HG03378 (cell line): ENCODE data around the gene KIF25.
"Not testable (repeated sequence)": the region's sequence is repeated elsewhere in the genome, so short reads cannot be mapped to it uniquely, and the experiment has no call there.

Experiments used
- ATAC-seq: cut with Tn5 transposase; IDR thresholded peaks from one replicate; pipeline ENCODE4 v1.9.1; 2021; ENCODE audit warnings: mild to moderate bottlenecking, moderate library complexity; ENCODE audit not compliant: unreplicated experiment

KIF25 gene

DNA sequence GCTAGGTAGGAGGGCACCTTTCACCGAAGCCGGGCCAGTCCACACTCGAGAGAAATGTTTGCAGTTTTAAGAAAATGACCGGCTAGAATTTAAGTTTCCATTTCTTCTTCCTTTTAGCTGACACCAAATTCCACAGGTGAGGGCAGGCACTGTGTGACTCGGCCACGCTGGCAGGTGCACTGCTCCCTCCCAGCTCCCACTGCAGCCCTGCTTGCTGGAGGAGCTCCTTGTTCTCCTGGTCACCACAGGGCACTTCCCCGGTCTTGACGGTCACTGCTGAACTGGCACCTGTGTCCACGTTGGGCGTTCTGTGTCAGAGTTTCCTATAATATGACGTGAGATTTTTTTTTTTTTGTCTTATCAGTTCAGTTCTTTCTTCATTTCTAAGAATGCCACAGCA is 3.6 kb upstream of the KIF25 start:
- no peak for ATAC-seq

- no peak for ATAC-seq
Measured at GRCh38 chr6:167995302-167995701, 2.2 kb upstream of the KIF25 start.

DNA sequence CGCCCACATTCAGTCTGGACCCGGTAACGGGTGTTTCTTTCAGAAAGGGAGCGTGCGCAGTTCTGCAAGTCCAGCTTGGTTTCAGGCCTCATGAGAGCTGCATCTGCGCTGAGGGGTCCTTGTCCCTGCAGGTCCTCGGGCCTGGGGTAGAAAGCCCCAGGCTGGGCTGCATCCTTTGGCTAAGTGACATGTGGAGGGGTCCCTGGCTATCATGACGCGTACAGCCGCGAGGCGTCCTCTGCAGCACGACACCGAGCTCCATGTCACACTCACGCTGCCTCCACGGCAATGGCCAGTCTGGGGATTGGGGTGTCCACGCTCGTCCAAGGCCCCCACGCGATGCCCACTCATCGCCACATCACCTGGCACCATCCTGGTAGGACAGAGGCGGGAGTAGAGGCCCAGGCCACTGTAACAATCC is 1.7 kb upstream of the KIF25 start:
- ATAC-seq, result no peak

DNA sequence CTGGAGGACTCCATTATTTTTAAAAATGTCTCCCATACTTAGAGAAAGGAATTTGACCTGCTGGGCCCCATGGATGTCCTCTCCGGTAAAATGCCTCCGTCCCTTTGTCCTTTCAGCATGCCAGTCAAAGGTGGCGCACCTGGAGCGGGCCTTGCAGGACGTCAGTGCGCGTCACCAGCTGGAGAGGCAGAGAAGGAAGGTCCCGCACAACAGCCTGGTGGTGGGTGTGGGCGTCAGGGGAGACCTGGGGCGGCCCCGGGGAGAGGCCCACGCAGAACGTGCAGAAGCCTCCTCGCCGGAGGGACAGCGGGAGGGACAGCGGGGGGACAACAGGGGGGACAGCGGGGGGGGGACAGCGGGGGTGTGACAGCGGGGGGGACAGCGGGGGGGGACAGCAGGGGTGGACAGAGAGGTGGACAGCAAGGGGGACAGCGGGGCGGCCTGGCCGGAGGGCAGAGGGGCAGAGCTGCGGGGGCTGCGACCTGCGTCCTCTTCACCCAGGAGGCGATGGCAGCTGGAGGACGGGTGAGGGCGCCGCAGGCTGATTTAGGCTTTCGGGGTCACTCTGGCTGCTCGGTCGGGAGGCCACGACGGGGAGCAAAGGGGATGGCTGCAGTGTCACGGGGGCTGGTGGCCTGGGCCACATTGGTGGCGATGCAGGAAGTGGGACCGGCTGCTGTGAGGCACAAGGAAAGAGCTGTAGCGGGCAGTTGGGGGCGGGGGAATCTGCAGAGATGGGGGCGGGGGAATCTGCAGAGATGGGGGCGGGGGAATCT is 859 bp upstream of the KIF25 start:
- ATAC-seq, result no peak

GRCh38 chr6:167998215-167998614 is 744 bp downstream of the KIF25 start:
- ATAC-seq, result no peak

DNA sequence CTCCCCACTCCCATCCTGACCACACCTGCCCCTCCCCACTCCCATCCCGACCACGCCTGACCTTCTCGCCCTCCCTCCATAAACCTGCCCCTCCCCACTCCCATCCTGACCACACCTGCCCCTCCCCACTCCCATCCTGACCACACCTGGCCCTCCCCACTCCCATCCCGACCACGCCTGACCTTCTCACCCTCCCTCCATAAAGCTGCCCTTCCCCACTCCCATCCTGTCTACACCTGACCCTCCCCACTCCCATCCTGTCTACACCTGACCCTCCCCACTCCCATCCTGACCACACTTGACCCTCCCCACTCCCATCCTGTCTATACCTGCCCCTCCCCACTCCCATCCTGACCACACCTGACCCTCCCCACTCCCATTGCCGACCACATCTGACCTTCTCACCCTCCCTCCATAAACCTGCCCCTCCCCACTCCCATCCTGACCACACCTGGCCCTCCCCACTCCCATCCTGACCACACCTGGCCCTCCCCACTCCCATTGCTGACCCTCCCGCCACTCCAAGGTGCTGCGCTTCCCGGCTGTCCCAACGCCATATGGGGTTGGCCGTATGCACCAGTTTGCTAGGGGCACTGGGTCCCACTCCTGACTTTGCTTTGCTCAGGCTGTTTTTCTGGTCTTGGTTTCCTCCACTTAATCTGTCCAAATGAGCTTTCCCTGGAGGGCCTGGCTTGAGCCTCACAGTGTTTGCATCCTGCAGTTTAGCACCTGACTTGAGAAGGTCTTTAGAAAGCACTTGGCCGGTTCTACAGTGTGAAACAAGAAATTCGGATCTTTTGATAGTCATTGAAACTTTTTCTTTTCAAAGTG is 2.9 kb downstream of the KIF25 start:
- ATAC-seq, result no peak

DNA sequence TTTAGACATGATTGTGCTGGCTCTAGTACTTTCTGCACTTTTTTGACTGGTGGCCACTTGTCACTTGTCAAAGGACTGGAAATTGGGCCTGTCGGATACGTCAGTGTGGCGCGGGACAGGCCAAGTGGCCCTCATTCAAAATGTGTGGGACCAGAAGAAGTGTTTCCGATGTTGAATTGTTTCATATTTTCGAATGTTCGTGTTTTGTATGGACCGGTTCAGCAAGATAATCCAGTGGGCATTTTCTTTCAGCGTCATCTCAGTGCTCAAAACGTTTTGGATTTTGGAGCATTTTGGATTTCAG is 3.5 kb downstream of the KIF25 start:
- no peak for ATAC-seq

DNA sequence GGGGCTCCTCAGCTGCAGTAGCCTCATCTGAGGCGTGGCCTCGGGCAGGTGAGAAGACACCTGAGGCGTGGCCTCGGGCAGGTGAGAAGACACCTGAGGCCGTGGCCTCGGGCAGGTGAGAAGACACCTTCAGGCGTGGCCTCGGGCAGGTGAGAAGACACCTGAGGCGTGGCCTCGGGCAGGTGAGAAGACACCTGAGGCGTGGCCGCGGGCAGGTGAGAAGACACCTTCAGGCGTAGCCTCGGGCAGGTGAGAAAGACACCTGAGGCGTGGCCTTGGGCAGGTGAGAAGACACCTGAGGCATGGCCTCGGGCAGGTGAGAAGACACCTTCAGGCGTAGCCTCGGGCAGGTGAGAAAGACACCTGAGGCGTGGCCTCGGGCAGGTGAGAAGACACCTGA is 4.0 kb downstream of the KIF25 start:
- not testable (repeated sequence) for ATAC-seq

DNA sequence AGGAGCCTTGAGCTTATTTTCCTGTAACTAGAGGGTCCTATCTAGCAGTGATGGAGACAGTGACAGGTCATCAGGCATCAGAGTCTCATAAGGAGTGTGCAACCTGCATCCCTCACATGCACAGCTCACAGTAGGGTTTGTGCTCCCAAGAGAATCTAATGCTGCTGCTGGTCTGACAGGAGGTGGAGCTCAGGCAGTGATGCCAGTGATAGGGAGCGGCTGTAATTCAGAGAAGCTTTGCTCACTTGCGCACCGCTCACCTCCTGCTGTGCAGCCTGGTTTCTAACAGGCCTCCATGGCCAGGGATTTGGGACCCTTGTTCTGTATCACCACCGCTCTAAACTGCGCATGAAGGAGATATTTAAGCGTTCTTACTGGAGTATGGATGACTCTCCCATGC is 5.3 kb downstream of the KIF25 start:
- ATAC-seq, result no peak

- ATAC-seq, result no peak
Measured at GRCh38 chr6:168004023-168004422, 6.6 kb downstream of the KIF25 start.

- ATAC-seq, result no peak
Measured at GRCh38 chr6:168004945-168005344, 7.5 kb downstream of the KIF25 start.

- ATAC-seq, result no peak
Measured at GRCh38 chr6:168005796-168006195, 8.3 kb downstream of the KIF25 start.

DNA sequence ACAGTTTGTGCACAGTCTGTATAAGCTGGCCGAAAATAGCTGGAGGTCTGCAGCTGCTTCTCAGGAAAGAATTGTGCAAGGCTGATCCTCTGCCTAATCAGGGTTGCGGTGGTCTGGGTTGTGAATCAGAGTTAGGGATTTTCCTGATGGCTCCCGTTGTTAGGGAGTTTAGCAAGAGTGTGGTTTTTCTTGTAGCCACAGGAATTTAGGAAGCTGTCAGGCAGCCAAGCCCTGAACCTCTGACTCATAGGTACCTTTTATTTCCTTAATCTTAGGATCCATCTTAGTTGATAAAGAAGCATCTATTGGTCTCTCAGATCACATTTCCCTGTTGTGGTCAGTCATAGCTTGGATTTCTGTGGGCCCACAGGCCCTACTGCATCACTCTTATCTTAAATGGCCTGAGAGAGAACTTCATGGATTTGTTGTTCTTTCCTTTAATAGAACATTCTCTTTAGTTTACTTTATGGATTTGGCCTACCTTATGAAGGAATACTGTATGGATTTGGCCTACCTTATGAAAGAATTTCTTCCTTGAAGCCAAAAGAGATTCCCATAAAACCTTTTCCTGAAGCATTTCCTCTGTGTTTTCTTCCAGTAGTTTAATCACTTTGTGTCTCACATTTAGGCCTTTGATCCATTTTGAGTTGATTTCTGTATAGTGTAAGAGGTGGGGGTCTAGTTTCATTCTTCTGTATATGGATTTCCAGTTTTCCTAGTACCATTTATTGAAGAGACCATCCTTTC is 10.3 kb downstream of the KIF25 start:
- no peak for ATAC-seq

GRCh38 chr6:168009331-168009730 is 11.9 kb downstream of the KIF25 start:
- no peak for ATAC-seq

DNA sequence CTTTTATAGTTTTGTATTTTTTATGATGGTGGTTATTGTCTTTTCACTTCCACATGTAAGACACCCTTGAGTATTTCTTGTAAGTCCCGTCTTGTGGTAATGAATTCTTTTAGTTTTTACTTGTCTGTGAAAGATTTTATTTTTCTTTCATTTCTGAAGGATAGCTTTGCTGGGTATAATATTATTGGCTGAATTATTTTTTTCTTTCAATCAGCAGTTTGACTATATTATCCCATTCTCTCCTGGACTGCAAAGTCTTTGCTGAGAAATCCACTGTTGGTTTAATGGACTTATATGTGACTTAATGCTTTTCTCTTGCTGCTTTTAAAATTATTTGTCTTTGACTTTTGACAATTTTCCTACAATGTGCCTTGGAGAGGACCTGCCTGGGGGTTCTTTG is 13.8 kb downstream of the KIF25 start:
- no peak for ATAC-seq

DNA sequence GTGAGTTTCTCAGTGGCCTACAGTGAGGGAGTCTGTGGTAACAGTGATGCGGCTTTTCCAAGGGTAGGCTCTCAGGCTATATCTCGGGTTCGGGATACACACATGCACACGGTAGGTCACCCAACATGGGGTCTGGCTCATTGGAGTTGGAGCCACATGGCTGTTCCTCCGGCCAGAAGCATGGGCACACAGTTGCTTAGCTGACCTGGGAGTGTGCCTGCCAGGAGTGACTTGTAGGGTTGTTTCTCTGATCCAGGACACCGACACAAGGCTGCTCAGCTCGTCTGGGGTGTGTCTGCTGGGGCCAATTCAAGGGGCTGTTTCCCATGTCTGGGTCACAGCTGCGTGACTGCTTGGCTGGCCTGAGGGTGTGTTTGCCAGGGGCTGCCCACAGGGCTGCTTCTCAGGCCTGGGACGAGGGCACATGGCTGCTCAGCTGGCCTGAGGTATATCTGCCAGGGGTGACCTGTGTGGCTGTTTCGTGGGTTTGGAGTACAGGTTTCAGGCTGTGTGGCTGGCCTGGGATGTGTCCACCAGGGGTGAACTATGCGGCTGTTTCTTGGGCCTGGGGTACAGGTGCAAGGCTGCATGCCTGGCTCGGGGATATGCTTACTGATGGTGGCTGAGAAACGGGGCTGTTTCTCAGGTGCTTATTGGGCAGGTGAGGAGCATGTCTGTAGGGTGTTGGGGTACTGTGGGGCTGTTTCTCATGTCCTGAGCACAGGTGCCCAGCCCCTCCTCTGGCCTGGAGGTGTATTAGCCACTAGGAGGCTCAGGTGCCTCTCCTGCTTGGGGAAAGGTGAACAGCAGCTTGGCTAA is 15.2 kb downstream of the KIF25 start:
- no peak for ATAC-seq

- no peak for ATAC-seq
Measured at GRCh38 chr6:168013250-168013915, 15.9 kb downstream of the KIF25 start.

GRCh38 chr6:168014428-168014827 is 17.0 kb downstream of the KIF25 start:
- no peak for ATAC-seq

GRCh38 chr6:168015009-168015408 is 17.5 kb downstream of the KIF25 start:
- ATAC-seq, result no peak

GRCh38 chr6:168015482-168016175 is 18.2 kb downstream of the KIF25 start:
- no peak for ATAC-seq
